Natural killer cell treated with Interleukin-12 subunit alpha and Interleukin-12 subunit beta and Interleukin-15 and Interleukin-18, amount 100 ng/mL, for 72 hours (primary cell): ENCODE data around the gene ITCH. TPM values are rescaled to one million over a fixed set of nuclear protein-coding genes. Genes with fewer than 3 reads are reported as not detected.

Source experiments
- ATAC-seq, 2 donors: fragments of 150-1000 bp; cut with Tn5 transposase in 1 of 2; sonication (Bioruptor Pico), chemical (Tn5 transposase) in 1 of 2; 2 replicates each; pipeline ENCODE4 v1.10.0; 2021
- DNase-seq: peaks from one replicate; pipeline ENCODE4 v3.0.0; 2022; ENCODE audit warnings: low spot score
- H3K27ac Mint-ChIP-seq, 2 donors: 1 replicate in 1 of 2; 2 replicates in 1 of 2; pipeline ENCODE4 v1.8.0; 2022; ENCODE audit warnings: mixed read lengths in 2 of 2, mild to moderate bottlenecking in 1 of 2, moderate library complexity in 1 of 2
- H3K27me3 Mint-ChIP-seq, 2 donors: 1 replicate in 1 of 2; 2 replicates in 1 of 2; pipeline ENCODE4 v1.8.0; 2022; ENCODE audit warnings: mixed read lengths in 2 of 2
- H3K36me3 Mint-ChIP-seq: one replicate; pipeline ENCODE4 v1.8.0; 2022; ENCODE audit warnings: mixed read lengths
- H3K4me1 Mint-ChIP-seq, 2 donors: 1 replicate in 1 of 2; 2 replicates in 1 of 2; pipeline ENCODE4 v1.8.0; 2022; ENCODE audit warnings: low read depth in 2 of 2, mixed read lengths in 2 of 2, mild to moderate bottlenecking in 1 of 2
- H3K4me3 Mint-ChIP-seq: one replicate; pipeline ENCODE4 v1.8.0; 2022; ENCODE audit warnings: mixed read lengths
- H3K9me3 Mint-ChIP-seq: 2 replicates; pipeline ENCODE4 v1.8.0; 2022; ENCODE audit warnings: mixed read lengths
- total RNA-seq, 2 donors: library from RNA; stranded (reverse); gene quantifications; one replicate each; pipeline ENCODE4 v1.2.3, GENCODE V29; 2022

ITCH gene
- total RNA-seq, 2 donors from 2014 or later, result 79.5 to 83.6 TPM

- H3K27ac Mint-ChIP-seq, result no peak overlapping the region
- H3K27me3 Mint-ChIP-seq, result no peaks in the 10 kb centered on the region
- H3K4me1 Mint-ChIP-seq, result peaks cover 13 to 25% of the 10 kb centered on the region in 2 donors
- H3K9me3 Mint-ChIP-seq, result no peaks in the 10 kb centered on the region
- H3K36me3 Mint-ChIP-seq, result peaks cover 8% of the 10 kb centered on the region
- DNase-seq, result no peak
- peak in 1 of 2 donors; percentile 4 for ATAC-seq
- no peak overlapping the region for H3K4me3 Mint-ChIP-seq
Measured at GRCh38 chr20:34537651-34538050, 174.6 kb downstream of the ITCH start.

- ATAC-seq, result peak; percentile 66 to 67
- Mint-ChIP-seq H3K27ac (no peak overlapping the region), H3K4me1 (peaks cover 13 to 25% of the 10 kb centered on the region in 2 donors)
Measured at GRCh38 chr20:34538671-34539123, 175.6 kb downstream of the ITCH start.

GRCh38 chr20:34539756-34540155 is 176.7 kb downstream of the ITCH start:
- no peaks in the 10 kb centered on the region for H3K27me3 Mint-ChIP-seq
- no peak overlapping the region for H3K4me3 Mint-ChIP-seq
- H3K9me3 Mint-ChIP-seq, result no peaks in the 10 kb centered on the region
- no peak for ATAC-seq
- H3K36me3 Mint-ChIP-seq, result peaks cover 8% of the 10 kb centered on the region
- no peak for DNase-seq
- H3K27ac Mint-ChIP-seq, result peak overlapping the region in 1 of 2 donors; percentile 89
- peaks cover 21 to 24% of the 10 kb centered on the region in 2 donors for H3K4me1 Mint-ChIP-seq

More at GRCh38 chr20:34538671-34539123, 175.6 kb downstream of the ITCH start:
- Mint-ChIP-seq H3K4me3 (no peak overlapping the region), H3K36me3 (peaks cover 8% of the 10 kb centered on the region), H3K9me3 (no peaks in the 10 kb centered on the region), H3K27me3 (no peaks in the 10 kb centered on the region)
- DNase-seq, result no peak

GRCh38 chr20:34540596-34541263 is 177.7 kb downstream of the ITCH start:
- DNase-seq, result no peak
- Mint-ChIP-seq H3K4me3 (peak overlapping the region; percentile 24), H3K4me1 (peaks cover 21% of the 10 kb centered on the region in 2 donors), H3K36me3 (peaks cover 8% of the 10 kb centered on the region), H3K9me3 (no peaks in the 10 kb centered on the region), H3K27ac (peak overlapping the region; percentile 80 to 89), H3K27me3 (no peaks in the 10 kb centered on the region)
- ATAC-seq, result no peak

- peak; percentile 46 to 53 for ATAC-seq
- no peaks in the 10 kb centered on the region for H3K27me3 Mint-ChIP-seq
- H3K9me3 Mint-ChIP-seq, result no peaks in the 10 kb centered on the region
- H3K4me3 Mint-ChIP-seq, result peak overlapping the region; percentile 24
- peaks cover 21% of the 10 kb centered on the region in 2 donors for H3K4me1 Mint-ChIP-seq
- no peak for DNase-seq
- H3K36me3 Mint-ChIP-seq, result peaks cover 8% of the 10 kb centered on the region
- H3K27ac Mint-ChIP-seq, result peak overlapping the region; percentile 80 to 89
Measured at GRCh38 chr20:34541264-34541901, 178.3 kb downstream of the ITCH start.

GRCh38 chr20:34541917-34542316 is 178.8 kb downstream of the ITCH start:
- Mint-ChIP-seq H3K27me3 (no peaks in the 10 kb centered on the region), H3K27ac (peak overlapping the region; percentile 80 to 89)

GRCh38 chr20:34542439-34542838 is 179.4 kb downstream of the ITCH start:
- ATAC-seq (no peak), DNase-seq (no peak)
- no peaks in the 10 kb centered on the region for H3K9me3 Mint-ChIP-seq
- H3K4me1 Mint-ChIP-seq, result peaks cover 21% of the 10 kb centered on the region in 2 donors
- H3K4me3 Mint-ChIP-seq, result no peak overlapping the region
- peaks cover 8% of the 10 kb centered on the region for H3K36me3 Mint-ChIP-seq
- H3K27ac Mint-ChIP-seq, result peak overlapping the region in 1 of 2 donors; percentile 89
- no peaks in the 10 kb centered on the region for H3K27me3 Mint-ChIP-seq

More at GRCh38 chr20:34541917-34542316, 178.8 kb downstream of the ITCH start:
- DNase-seq (no peak), ATAC-seq (no peak)
- H3K9me3 Mint-ChIP-seq, result no peaks in the 10 kb centered on the region
- H3K4me3 Mint-ChIP-seq, result no peak overlapping the region
- peaks cover 8% of the 10 kb centered on the region for H3K36me3 Mint-ChIP-seq
- H3K4me1 Mint-ChIP-seq, result peaks cover 21% of the 10 kb centered on the region in 2 donors

- peaks cover 8% of the 10 kb centered on the region for H3K36me3 Mint-ChIP-seq
- no peaks in the 10 kb centered on the region for H3K27me3 Mint-ChIP-seq
- peaks cover 21% of the 10 kb centered on the region in 2 donors for H3K4me1 Mint-ChIP-seq
- H3K4me3 Mint-ChIP-seq, result no peak overlapping the region
- DNase-seq (no peak), ATAC-seq (no peak)
- peak overlapping the region in 1 of 2 donors; percentile 89 for H3K27ac Mint-ChIP-seq
- H3K9me3 Mint-ChIP-seq, result no peaks in the 10 kb centered on the region
Measured at GRCh38 chr20:34543463-34544056, 180.5 kb downstream of the ITCH start.

- ATAC-seq, result no peak
Measured at GRCh38 chr20:34544109-34544796, 181.2 kb downstream of the ITCH start.

GRCh38 chr20:34546751-34547181 is 183.7 kb downstream of the ITCH start:
- H3K4me3 Mint-ChIP-seq, result no peak overlapping the region
- DNase-seq (no peak), ATAC-seq (no peak)
- peak overlapping the region in 1 of 2 donors; percentile 12 for H3K27ac Mint-ChIP-seq
- no peaks in the 10 kb centered on the region for H3K9me3 Mint-ChIP-seq
- peaks cover 7 to 12% of the 10 kb centered on the region in 2 donors for H3K4me1 Mint-ChIP-seq
- H3K27me3 Mint-ChIP-seq, result no peaks in the 10 kb centered on the region
- no peaks in the 10 kb centered on the region for H3K36me3 Mint-ChIP-seq

More at GRCh38 chr20:34544109-34544796, 181.2 kb downstream of the ITCH start:
- H3K4me3 Mint-ChIP-seq, result no peak overlapping the region
- no peaks in the 10 kb centered on the region for H3K27me3 Mint-ChIP-seq
- peak overlapping the region in 1 of 2 donors; percentile 89 for H3K27ac Mint-ChIP-seq
- H3K36me3 Mint-ChIP-seq, result peaks cover 8% of the 10 kb centered on the region
- DNase-seq, result no peak
- peaks cover 21 to 22% of the 10 kb centered on the region in 2 donors for H3K4me1 Mint-ChIP-seq
- no peaks in the 10 kb centered on the region for H3K9me3 Mint-ChIP-seq

GRCh38 chr20:34547844-34548613 is 185.0 kb downstream of the ITCH start:
- Mint-ChIP-seq H3K4me3 (no peak overlapping the region), H3K27me3 (no peaks in the 10 kb centered on the region), H3K36me3 (no peaks in the 10 kb centered on the region), H3K27ac (no peak overlapping the region), H3K9me3 (no peaks in the 10 kb centered on the region), H3K4me1 (peaks cover 7 to 10% of the 10 kb centered on the region in 2 donors)
- ATAC-seq (peak in 1 of 2 donors; percentile 31), DNase-seq (no peak)

- ATAC-seq, result no peak
- Mint-ChIP-seq H3K27me3 (no peaks in the 10 kb centered on the region), H3K4me3 (no peak overlapping the region), H3K27ac (no peak overlapping the region), H3K4me1 (peaks cover under 1 to 10% of the 10 kb centered on the region in 2 donors), H3K9me3 (no peaks in the 10 kb centered on the region), H3K36me3 (no peaks in the 10 kb centered on the region)
- no peak for DNase-seq
Measured at GRCh38 chr20:34549291-34549928, 186.3 kb downstream of the ITCH start.
